AG08396 (cell line): ENCODE data around the gene CHST2.
"Not testable (repeated sequence)": the region's sequence is repeated elsewhere in the genome, so short reads cannot be mapped to it uniquely, and the experiment has no call there.

Experiments used
- DNase-seq: peaks from one replicate; pipeline ENCODE4 v3.0.0; 2012; ENCODE audit warnings: low spot score, mixed read lengths

Gene CHST2

GRCh38 chr3:143119009-143119914 lies at the start of gene CHST2:
Gene CHST2, plus strand, starts transcription at chr3:143119771. Its CDS starts 1,046 bp downstream, at chr3:143120817.
- DNase-seq, result peak; percentile 97

- DNase-seq, result peak; percentile 90
Observed at GRCh38 chr3:143070977-143071551, 48.5 kb upstream of the CHST2 start.

DNA sequence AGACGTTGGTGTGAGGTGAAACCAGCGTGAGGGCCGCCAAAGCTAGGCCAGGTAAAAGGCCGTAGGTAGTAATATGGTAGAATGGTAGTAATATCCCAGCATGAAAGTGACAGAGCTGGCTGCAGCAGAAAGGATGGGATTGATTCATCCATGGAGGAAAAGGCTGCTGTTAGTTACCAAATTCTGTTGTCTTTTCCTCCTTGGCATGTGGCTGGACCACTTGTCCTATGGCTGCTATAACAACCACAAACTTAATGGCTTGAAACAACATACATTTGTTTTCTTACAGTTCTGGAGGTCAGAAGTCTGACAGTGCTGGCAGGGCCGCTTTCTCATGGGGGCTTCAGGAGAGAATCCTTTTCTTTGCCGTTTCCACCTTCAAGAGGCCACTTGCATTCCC lies 47.8 kb upstream of the CHST2 start:
- no peak for DNase-seq

- not testable (repeated sequence) for DNase-seq
Observed at GRCh38 chr3:143072298-143073020, 47.1 kb upstream of the CHST2 start.

- DNase-seq, result not testable (repeated sequence)
Observed at GRCh38 chr3:143073541-143073940, 46.0 kb upstream of the CHST2 start.

- DNase-seq, result not testable (repeated sequence)
Observed at GRCh38 chr3:143073983-143074382, 45.6 kb upstream of the CHST2 start.

DNA sequence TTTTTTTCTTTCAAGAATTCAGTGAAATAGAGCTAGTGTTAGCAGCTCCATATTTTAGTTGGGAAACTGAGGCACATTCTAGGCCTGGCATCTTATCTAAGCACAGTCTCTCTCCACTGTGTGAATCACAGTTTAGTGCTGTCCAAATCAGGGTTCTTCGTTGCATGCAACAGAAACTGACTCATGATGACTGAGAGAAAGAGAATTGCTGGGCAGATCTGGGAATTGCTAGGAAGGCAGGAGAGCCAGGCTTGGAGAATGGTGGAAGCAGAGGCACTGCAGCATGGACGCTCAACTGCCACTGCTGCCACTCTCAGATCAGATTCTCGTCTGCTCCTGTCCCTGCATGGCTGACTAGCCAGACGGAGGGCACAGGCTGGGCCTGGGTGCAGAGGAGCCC lies 40.7 kb upstream of the CHST2 start:
- peak; percentile 78 for DNase-seq

DNA sequence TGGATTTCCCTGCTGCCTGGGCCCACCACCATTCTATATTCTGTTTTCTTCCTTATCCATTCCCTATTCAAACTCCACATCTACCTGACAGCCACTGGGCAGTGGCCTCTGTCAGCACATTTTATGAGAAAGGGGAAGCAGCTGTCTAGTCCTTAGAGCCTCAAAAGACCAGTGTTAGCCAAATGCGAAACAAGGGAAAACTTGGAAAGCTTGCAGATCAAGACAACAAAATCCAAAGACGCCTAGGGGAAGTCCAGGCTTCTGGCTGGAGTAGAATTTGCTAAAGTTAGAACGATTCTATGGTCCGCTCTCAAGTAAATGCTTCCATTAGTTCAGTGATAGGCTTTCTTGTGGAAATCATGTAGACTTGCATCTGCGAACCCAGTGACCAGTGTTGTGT lies 39.4 kb upstream of the CHST2 start:
- DNase-seq, result no peak

DNA sequence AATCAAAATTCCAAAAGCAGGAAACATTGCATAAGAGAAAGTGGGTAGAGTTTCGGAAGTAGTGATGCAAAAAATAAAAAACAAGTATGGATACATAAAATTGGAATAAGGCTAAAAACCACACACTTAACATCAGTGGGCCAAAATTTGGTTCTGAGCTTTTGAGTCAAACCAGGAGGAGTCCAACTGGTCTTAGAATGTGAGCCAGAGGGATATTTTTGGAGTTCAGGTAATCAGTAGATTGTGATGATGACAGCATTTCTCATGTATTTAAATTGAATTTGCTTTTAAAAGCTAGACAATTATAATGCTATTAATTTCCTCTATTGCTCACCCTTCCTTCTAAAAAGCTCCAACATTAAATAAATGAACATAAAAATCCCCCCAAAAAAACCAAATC lies 38.2 kb upstream of the CHST2 start:
- DNase-seq, result no peak

DNA sequence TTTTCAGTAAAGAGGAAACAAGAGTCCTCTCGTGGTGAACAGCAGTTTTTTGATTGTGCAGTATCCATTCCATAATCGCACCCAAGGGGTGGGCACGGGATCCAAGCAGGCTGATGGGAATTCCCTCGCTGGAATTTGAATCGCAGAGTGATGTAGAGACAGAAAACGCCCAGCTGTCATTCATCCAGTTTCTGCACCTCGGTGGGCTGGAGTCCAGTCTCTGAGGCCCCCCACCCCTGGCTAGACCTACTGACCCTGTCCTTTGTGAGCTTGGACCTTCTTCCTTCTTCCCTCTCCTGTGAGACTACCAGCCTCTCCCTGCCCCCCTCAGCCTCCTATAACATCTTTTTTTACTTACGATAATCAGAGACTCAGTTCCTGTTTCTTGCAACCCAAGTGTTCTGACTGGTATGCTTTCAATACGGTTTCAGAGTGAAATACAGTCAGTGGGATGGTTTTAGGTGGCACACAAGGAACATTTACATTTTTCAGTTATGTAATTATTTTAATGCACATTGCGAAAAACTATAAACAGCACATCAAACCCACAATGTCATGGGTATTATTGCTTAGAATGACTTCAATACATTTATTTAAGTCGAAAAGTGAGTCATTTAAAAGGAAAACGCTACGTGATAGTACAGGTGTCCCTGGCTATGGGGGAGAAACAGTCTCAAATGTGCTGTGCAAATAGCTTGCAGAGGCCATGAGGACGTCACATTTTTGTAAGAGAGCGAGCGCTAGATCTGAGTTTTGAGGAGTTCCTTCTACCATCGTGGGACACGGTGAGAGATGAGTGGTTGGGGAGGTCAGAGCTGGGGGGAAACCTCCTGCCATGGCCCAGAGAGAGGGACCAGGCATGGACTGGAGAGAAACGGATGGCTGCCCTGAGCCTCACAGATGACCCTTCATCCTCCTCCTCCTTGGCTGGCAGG lies 37.5 kb upstream of the CHST2 start:
- DNase-seq, result no peak

DNA sequence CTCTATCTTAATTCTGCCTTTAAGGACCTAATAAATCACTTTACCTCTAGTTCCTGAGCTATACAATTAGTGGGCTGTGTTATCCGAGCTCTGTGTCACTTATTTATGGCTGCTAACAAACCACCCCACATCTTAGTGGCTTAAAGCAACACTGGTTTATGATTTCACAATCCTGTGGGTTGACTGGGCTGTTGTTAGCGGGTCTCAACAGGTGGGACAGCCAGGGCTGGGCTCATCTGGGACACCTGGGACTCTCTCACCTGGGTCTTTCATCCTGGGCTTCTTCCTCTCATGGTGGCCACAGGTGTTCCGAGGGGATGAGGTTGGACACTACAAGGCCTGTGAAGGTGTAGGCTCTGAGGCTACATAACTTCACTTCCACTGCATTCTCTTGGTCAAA lies 35.8 kb upstream of the CHST2 start:
- DNase-seq, result no peak

DNA sequence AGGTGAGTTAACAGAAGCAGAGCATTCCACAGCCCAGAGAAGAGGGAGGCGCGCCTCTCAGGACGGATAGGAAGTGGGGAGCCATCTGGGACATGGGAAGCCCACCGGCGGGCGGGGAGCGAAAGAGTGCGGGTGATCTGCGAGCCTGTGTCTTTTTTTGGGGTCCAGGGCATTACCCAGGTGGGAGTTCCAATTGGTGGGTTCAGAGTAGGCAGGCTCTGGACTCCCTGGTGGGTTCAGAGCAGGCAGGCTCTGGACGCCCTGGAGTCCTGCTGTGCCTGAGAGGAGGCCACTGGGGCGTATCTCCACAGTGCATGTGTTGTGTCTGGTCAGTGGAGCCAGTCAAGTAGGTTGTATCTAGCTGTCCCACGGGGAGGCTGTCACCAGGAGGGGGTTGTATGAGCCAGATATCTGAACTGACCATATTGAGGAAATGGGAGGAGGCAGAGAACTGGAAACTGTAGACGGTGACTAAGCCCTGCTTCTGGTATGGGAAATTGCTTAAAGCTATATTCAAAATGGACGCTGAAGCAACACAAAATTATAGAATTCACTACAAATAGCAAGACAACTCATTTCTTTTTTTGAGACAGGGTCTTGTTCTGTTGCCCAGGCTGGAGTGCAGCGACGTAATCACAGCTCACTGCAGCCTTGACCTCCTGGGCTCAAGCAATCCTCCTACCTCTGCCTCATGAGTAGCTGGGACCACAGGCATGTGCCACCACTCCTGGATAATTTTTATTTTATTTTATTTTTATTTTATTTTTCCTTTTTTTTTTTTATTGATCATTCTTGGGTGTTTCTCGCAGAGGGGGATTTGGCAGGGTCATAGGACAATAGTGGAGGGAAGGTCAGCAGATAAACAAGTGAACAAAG lies 34.5 kb upstream of the CHST2 start:
- DNase-seq, result peak; percentile 35

- DNase-seq, result no peak
Observed at GRCh38 chr3:143088835-143089234, 30.7 kb upstream of the CHST2 start.

DNA sequence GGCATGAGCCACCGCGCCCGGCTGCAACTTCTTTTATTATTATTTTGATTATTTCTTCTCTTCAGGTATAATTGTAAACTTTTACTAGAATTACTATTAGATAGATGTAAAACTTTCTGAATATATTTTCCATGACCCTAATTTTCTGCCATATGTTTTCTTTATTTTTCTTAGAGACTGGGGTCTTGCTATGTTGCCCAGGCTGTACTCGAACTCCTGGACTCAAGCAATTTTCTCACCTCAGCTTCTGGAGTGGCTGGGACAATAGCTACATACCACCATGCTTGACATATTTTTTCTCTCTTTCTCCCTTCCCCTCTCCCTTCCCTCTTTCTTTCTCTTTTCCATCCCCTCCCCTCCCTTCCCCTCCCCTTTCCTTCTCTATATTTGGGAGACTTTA lies 29.6 kb upstream of the CHST2 start:
- DNase-seq, result no peak

GRCh38 chr3:143090486-143090885 lies 29.1 kb upstream of the CHST2 start:
- DNase-seq, result no peak

DNA sequence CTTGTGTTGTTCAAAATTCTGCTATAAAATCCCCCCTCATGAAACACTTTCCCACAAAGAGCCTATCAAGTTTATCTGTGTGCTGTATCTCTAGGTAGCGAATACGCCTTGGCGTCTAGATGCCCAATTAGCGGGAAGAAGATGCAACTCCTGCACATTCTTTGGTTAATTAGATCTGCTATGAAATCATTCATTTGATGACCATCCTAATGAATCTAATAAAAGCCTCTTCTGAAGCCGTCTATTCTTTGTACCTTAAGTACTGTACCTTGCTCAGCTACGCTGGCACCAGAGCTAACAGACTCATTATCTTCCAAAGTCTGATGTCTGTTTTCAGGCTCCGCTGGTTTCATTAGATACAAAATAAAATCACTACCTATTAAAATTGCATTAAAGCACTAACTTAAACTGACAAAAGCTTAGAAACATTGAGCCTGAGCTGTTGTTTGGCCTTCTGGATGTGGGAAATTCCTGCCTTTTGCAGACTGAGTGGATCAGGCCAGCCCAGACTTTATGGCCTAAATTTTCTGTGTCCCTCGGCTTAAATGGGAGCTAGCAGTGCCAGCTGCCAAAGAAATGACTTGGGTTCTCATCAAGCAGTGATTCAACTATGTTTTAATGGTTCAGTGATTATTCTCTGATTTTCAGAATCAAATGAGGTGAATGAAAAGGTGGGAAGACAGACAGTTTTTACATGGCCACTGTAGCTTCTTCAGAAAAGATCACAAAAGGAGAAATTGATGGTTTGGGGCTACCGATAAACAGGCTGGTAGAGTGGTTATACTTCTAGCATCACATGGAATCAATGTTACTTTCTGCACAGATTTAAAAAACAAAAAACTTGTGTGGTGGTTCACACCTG lies 28.4 kb upstream of the CHST2 start:
- no peak for DNase-seq

GRCh38 chr3:143092191-143092590 lies 27.4 kb upstream of the CHST2 start:
- DNase-seq, result no peak

- DNase-seq, result no peak
Observed at GRCh38 chr3:143095813-143096212, 23.8 kb upstream of the CHST2 start.

GRCh38 chr3:143098032-143098764 lies 21.4 kb upstream of the CHST2 start:
- DNase-seq, result no peak
